HUES6 (cell line): Measurements from ENCODE around the gene ARHGEF3.
"Not testable (repeated sequence)": the region's sequence is repeated elsewhere in the genome, so short reads cannot be mapped to it uniquely, and the experiment has no call there.

Source experiments
- H3K27ac ChIP-seq: 2 replicates; pipeline ENCODE4 v1.7.0; 2013; ENCODE audit warnings: low read depth, mild to moderate bottlenecking, low read length, inconsistent platforms
- H3K27me3 ChIP-seq: 2 replicates; pipeline ENCODE4 v1.6.1; 2013; ENCODE audit warnings: low read length; ENCODE audit not compliant: control insufficient read depth, insufficient read depth
- H3K36me3 ChIP-seq: 2 replicates; pipeline ENCODE4 v1.6.1; 2013; ENCODE audit warnings: low read length; ENCODE audit not compliant: control insufficient read depth, insufficient read depth
- H3K4me1 ChIP-seq: 2 replicates; pipeline ENCODE4 v1.6.1; 2013; ENCODE audit warnings: low read length; ENCODE audit not compliant: control insufficient read depth, insufficient read depth
- H3K4me3 ChIP-seq: 2 replicates; pipeline ENCODE4 v1.5.1; 2013; ENCODE audit warnings: low read depth, low read length
- H3K9ac ChIP-seq: one replicate; pipeline ENCODE4 v1.6.1; 2013; ENCODE audit warnings: mild to moderate bottlenecking, low read length
- H3K9me3 ChIP-seq: 2 replicates; pipeline ENCODE4 v1.6.1; 2013; ENCODE audit warnings: low read depth, low read length; ENCODE audit not compliant: control insufficient read depth, insufficient read depth

The ARHGEF3 gene

DNA sequence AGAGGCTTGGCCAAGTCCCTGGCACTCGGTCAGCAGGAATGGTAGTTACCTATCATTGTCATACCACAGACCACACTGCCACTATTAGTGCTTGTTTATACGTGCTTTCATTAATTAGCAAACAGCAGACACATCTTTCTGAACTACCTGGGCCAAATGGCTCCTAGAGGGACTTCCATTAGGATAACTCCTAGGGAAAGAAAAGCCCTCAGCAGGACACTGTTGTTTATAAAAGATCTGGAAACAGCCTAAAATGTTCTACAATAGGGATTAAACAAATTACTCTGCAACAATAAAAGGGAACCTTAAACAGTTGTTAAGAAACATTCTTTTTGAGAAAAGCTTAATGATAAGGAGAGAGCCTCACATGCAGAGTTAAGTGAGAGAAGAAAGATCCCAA lies 38.5 kb downstream of the ARHGEF3 start:
- H3K27ac ChIP-seq, result no peak overlapping the region
- no peaks in the 10 kb centered on the region; the same call in 1 of the 2 replicates for H3K9me3 ChIP-seq
- no peak overlapping the region for H3K9ac ChIP-seq
- H3K4me1 ChIP-seq, result peaks cover 20% of the 10 kb centered on the region
- no peak overlapping the region for H3K4me3 ChIP-seq
- no peaks in the 10 kb centered on the region for H3K27me3 ChIP-seq
- no peaks in the 10 kb centered on the region for H3K36me3 ChIP-seq

DNA sequence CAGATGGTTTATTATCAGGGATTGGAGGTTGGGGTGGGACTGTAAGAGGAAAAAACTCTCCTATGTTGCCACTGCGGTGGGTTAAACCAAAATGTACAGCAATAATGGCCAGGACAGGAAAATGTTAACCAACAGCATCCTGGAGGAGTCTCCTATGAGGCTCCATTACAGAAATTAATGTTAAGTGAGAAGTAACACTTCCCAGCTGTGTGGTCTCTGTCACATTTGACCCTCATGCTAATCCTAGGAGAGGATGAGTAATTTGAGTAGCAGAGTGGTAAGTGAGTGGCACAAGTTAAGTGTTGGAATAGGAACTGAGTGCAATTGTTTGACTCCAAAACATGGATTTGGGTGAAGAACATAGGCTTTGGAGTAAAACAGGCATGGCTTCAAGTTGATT lies 39.0 kb downstream of the ARHGEF3 start:
- Histone ChIP-seq H3K4me3 (no peak overlapping the region), H3K4me1 (peaks cover 20% of the 10 kb centered on the region)

DNA sequence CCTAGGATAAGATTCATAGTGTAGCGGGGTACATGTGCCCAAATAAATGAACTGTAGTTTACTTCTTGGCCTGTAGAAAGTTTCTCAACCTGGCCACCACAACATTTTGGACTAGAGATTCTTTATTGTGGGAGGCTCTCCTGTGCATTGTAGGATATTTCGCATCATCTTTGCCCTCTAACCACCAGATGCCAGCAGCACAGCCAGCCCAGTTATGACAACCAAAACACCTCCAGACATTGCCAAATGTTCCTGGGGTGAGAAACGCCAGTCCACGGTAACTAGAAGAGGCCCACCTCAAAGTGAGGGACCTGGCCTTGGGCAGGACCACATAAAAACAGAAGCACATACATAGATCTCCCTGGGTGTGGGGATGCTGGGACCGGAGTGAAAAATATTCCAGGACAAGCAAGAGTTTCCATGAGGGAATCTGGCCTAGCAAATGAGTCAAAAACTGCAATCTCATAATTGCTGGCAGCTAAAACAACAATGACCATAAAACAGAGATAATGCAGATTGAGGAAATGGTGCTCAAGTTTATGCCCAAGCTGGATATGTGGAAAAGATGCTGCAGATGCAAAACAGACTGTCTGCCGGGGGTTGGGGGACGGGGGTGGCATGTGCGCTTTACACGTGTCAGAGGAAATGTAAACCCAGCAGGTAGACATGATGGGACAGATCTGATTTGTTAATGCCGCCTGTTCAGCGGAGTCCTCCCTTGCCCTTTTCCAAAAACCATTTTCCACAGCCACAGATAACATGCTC lies 39.7 kb downstream of the ARHGEF3 start:
- no peak overlapping the region for H3K4me3 ChIP-seq
- no peaks in the 10 kb centered on the region for H3K36me3 ChIP-seq
- H3K4me1 ChIP-seq, result peaks cover 20% of the 10 kb centered on the region
- H3K27me3 ChIP-seq, result no peaks in the 10 kb centered on the region
- no peak overlapping the region for H3K9ac ChIP-seq
- H3K27ac ChIP-seq, result no peak overlapping the region
- H3K9me3 ChIP-seq, result no peaks in the 10 kb centered on the region; the same call in 1 of the 2 replicates

More for the DNA sequence above, 39.0 kb downstream of the ARHGEF3 start:
- Histone ChIP-seq H3K27ac (no peak overlapping the region), H3K9me3 (no peaks in the 10 kb centered on the region; the same call in 1 of the 2 replicates), H3K9ac (no peak overlapping the region), H3K27me3 (no peaks in the 10 kb centered on the region), H3K36me3 (no peaks in the 10 kb centered on the region)

DNA sequence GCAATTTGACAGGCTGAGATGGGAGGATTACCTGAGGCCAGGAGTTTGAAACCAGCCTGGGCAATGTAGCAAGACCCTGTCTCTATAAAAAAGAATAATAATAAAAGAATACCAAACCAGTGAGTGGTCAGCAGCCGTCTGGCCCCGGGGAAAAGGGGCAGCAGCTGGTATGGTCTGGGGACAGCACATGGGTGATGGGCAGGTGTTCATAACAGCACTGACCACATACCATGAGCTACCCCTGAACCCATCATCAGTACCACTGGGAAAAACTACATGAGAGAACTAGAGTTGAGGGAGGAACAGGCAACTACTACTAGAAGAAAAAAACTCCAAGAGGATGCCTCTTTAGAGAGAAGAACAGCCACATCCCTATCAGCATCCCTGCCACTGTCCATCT lies 40.7 kb downstream of the ARHGEF3 start:
- H3K9ac ChIP-seq, result no peak overlapping the region
- no peak overlapping the region for H3K4me3 ChIP-seq
- H3K36me3 ChIP-seq, result no peaks in the 10 kb centered on the region
- H3K27me3 ChIP-seq, result no peaks in the 10 kb centered on the region
- no peaks in the 10 kb centered on the region; the same call in 1 of the 2 replicates for H3K9me3 ChIP-seq
- no peak overlapping the region for H3K27ac ChIP-seq
- H3K4me1 ChIP-seq, result peaks cover 20% of the 10 kb centered on the region

DNA sequence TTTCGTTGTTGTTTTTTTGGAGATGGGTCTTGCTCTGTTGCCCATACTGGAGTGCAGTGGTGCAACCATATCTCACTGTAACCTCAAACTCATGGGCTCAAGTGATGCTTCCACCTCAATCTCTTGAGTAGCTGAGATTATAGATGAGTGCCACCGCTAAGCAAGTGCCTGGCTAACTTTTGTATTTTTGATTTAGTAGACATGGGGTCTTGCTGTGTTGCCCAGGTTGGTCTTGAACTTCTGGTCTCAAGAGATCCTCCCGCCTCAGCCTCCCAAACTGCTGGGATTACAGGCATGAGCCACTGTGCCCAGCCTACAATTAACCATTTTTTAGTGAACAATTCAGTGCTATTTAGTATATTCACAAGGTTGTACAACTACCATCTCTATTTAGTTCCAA lies 42.2 kb downstream of the ARHGEF3 start:
- Histone ChIP-seq H3K4me1 (peaks cover 18% of the 10 kb centered on the region), H3K4me3 (no peak overlapping the region), H3K9me3 (no peaks in the 10 kb centered on the region; the same call in 1 of the 2 replicates), H3K36me3 (no peaks in the 10 kb centered on the region), H3K9ac (no peak overlapping the region), H3K27ac (no peak overlapping the region), H3K27me3 (no peaks in the 10 kb centered on the region)

DNA sequence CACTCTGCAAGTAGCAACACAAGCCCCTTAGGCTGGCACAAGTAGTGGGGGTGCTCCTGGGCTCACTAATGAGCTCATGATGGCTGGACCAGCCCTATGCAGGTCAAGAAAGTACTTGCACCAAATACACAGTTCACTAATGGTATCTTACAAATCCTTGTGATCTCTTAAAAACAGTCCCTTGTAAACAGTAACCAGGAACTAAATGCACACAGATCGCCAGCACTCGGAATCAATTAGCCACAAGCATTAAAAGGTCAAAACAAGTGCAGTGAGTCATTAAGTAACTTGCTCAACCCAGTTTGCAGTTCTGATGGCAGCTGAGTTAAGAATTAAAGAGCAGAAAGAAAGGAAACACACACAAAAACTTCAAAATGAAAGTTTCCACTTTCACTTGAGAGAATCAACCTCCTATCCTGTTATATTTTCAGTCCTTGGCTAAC lies 43.2 kb downstream of the ARHGEF3 start:
- Histone ChIP-seq H3K9ac (no peak overlapping the region), H3K9me3 (no peaks in the 10 kb centered on the region; the same call in 1 of the 2 replicates), H3K36me3 (no peaks in the 10 kb centered on the region), H3K27ac (no peak overlapping the region), H3K27me3 (no peaks in the 10 kb centered on the region), H3K4me1 (peaks cover 14% of the 10 kb centered on the region), H3K4me3 (no peak overlapping the region)

DNA sequence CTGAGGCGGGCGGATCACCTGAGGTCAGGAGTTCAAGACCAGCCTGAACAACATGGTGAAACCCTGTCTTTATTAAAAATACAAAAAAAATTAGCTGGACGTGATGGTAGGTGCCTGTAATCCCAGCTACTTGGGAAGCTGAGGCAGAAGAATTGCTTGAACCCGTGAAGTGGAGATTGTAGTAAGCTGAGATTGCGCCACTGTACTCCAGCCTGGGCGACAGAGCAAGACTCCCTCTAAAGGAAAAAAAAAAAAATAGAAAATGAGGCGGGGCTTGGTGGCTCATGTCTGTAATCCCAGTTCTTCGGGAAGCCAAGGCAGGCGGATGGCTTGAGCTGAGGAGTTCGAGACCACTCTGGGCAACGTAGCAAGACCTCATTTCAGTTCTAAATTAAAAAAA lies 43.7 kb downstream of the ARHGEF3 start:
- H3K9me3 ChIP-seq, H3K4me3 ChIP-seq, H3K27me3 ChIP-seq, H3K27ac ChIP-seq, H3K36me3 ChIP-seq, H3K9ac ChIP-seq: not testable (repeated sequence)
- H3K4me1 ChIP-seq, result peaks cover 14% of the 10 kb centered on the region

DNA sequence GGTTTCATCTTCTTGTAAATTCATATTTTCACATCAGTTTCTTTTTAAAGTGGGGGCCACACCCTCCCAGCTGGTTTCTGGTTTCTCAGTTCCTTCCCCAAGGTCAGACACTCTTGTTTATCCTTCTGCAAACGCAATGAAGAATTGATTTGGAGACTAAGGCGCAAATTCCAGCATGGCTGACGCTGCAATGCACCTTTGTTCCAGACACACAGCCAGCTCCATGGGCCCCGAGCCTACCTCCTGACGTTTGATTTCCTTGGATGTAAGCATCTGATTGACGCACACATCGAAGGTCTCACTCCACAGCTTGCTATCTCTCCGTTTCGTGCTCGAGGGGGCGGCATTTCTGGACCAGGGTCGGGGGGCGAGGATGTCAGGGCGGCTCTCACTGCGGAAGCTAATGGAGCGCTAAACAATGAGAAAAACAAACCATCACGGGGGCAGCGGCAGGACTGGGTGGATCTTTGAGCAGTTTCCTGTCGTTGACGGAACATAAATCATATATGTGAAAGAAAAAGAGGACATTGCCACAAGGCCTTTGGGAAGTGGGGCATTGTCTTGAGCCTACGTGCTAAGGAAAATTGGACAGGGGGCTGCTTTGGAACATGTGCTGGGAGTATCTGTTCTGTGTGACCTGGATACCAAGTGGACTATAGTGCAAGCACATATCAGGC lies 46.9 kb downstream of the ARHGEF3 start:
- Histone ChIP-seq H3K27ac (no peak overlapping the region), H3K4me1 (peaks cover 6% of the 10 kb centered on the region; the same call in 1 of the 2 replicates), H3K27me3 (no peaks in the 10 kb centered on the region), H3K36me3 (no peaks in the 10 kb centered on the region; the same call in 1 of the 2 replicates), H3K4me3 (no peak overlapping the region), H3K9ac (no peak overlapping the region), H3K9me3 (no peaks in the 10 kb centered on the region)

DNA sequence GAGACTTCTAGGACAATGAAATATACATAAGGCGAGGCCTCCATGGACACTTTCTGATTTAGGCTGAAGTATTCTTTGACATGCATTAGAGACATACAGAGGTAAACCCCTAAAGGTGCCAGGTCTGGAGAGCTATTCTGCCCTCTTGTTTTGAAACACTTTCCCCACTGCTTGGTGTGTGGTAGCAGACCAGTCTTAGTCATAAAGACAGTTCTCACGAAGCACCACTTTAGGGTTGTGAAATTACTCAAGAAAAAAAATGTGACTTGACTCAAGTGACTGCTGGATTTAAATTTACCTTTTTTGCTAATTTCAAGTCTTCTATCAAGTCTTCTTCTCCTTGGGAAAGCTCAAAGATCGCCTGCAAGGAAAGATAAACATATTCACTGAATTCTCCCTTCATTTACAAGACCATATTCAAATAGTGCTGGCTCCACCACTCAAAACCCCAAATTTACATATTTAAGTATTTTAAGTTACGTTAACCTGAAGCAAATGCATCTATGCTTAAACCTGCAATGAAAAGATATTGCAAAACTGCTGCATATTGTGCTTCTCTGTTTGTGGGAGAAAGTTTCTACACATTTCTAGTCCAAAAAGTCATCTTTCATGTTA lies 48.4 kb downstream of the ARHGEF3 start:
- H3K4me1 ChIP-seq, result 0 out of 2 replicates have a peak, but pooled peaks cover 3% of the 10 kb centered on the region
- no peak overlapping the region for H3K9ac ChIP-seq
- no peaks in the 10 kb centered on the region for H3K9me3 ChIP-seq
- H3K4me3 ChIP-seq, result no peak overlapping the region
- no peaks in the 10 kb centered on the region; the same call in 1 of the 2 replicates for H3K36me3 ChIP-seq
- no peak overlapping the region for H3K27ac ChIP-seq
- H3K27me3 ChIP-seq, result no peaks in the 10 kb centered on the region

DNA sequence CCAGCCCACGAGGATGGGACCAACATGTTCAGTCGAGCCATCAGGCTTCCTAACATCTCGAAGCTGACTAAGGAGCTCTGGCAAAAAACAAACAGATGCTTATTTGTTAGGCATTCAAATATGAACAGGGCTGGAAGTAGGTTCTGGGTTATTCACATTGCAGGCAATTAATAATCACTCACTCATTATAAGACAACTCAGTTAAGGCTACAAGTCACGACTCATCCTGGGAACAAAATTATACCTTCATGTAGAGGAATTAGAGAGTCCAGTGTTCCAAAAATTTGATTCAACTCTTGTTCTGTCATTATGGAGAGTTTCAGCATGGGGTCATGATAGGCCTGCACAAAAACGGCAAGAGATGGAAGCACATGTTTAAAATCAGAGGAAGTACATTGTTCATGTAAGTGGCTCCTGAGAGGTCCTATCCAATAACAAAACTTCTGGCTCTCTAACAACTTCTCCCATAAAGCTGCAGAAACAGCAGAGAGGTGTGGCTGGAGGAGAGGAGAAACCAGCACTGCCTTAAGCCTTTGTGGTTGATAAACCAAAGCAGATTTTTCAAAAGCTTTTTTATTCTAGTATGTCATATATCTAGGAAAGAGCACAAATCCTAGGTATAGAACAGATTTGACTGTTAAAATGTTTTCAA lies 50.6 kb downstream of the ARHGEF3 start:
- no peaks in the 10 kb centered on the region for H3K9me3 ChIP-seq
- 0 out of 2 replicates have a peak, but pooled peaks cover 3% of the 10 kb centered on the region for H3K4me1 ChIP-seq
- H3K27ac ChIP-seq, result no peak overlapping the region

More for the DNA sequence above, 50.6 kb downstream of the ARHGEF3 start:
- Histone ChIP-seq H3K9ac (no peak overlapping the region), H3K4me3 (no peak overlapping the region), H3K27me3 (no peaks in the 10 kb centered on the region), H3K36me3 (no peaks in the 10 kb centered on the region; the same call in 1 of the 2 replicates)
